ENCODE results near the gene JARID2. TPM values are rescaled to one million over a fixed set of nuclear protein-coding genes. Genes with fewer than 3 reads are reported as not detected.

Gene JARID2
- total and polyA plus RNA-seq, 7 donors, result 1.1 to 16.1 (median 4.9) TPM

DNA sequence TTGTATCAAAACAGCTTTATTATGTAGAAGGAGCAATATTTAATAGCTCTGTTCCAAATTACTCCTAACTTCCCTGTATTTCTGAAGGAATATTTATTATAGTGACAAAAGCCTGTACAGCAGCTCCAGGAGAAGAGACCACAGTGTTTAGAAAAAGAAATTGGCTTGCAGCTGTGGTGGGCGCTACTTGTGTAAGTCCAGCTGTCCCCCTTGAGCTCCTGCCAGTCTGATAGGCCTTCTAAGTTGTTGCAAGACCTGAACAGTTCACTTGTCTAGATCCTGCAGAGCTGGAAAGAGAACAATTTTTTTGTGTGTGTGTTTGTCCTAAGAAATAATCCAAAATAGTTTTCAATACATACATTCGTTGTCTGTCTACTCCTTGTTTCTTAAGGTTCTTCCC is 86.6 kb downstream of the JARID2 start:
- ATAC-seq, result no peak
- 64 to 73% (median 69%) methylated on average over 2 of the region's 2 CpGs for WGBS, 3 donors
- intact Hi-C loops (cut with DNase I), result no loop called here

GRCh38 chr6:15335385-15335784 is 89.5 kb downstream of the JARID2 start:
- DNase-seq (no peak), ATAC-seq (no peak)
- H3K36me3 ChIP-seq (ENCODE audit: insufficient read depth in 1 of 2, low read depth in 1 of 2), result no peaks in the 10 kb centered on the region
- H3K27ac ChIP-seq, result no peak overlapping the region
- H3K4me1 ChIP-seq, result peaks cover 39% of the 10 kb centered on the region
- no peak overlapping the region for H3K4me3 ChIP-seq
- TF ChIP-seq CTCF (IDR thresholded peaks at IDR 0.05), result no peak
- H3K27me3 ChIP-seq (ENCODE audit: insufficient read depth in 3 of 3, low read length in 2 of 3), result no peaks in the 10 kb centered on the region
- intact Hi-C loops (cut with DNase I), result no loop called here
- no peaks in the 10 kb centered on the region for H3K9me3 ChIP-seq

More for the DNA sequence above, 86.6 kb downstream of the JARID2 start:
- Histone ChIP-seq H3K9me3 (no peaks in the 10 kb centered on the region), H3K4me3 (no peak overlapping the region), H3K36me3 (ENCODE audit: insufficient read depth in 1 of 2, low read depth in 1 of 2) (no peaks in the 10 kb centered on the region), H3K27ac (no peak overlapping the region), H3K27me3 (ENCODE audit: insufficient read depth in 3 of 3, low read length in 2 of 3) (no peaks in the 10 kb centered on the region), H3K4me1 (peaks cover 46% of the 10 kb centered on the region)
- no peak for TF ChIP-seq CTCF (IDR thresholded peaks at IDR 0.05)
- DNase-seq, result no peak

GRCh38 chr6:15335916-15336315 is 90.0 kb downstream of the JARID2 start:
- Histone ChIP-seq H3K27me3 (ENCODE audit: insufficient read depth in 3 of 3, low read length in 2 of 3) (no peaks in the 10 kb centered on the region), H3K4me3 (no peak overlapping the region), H3K4me1 (peaks cover 37% of the 10 kb centered on the region), H3K27ac (no peak overlapping the region), H3K9me3 (no peaks in the 10 kb centered on the region), H3K36me3 (ENCODE audit: insufficient read depth in 1 of 2, low read depth in 1 of 2) (no peaks in the 10 kb centered on the region)
- DNase-seq, result no peak
- intact Hi-C loops (cut with DNase I), result no loop called here
- 88 to 91% (median 89%) methylated on average over 4 of the region's 4 CpGs for WGBS, 3 donors
- no peak for TF ChIP-seq CTCF (IDR thresholded peaks at IDR 0.05)
- ATAC-seq, result no peak

- no peaks in the 10 kb centered on the region for H3K36me3 ChIP-seq (ENCODE audit: insufficient read depth in 1 of 2, low read depth in 1 of 2)
- no peak for DNase-seq
- TF ChIP-seq CTCF (IDR thresholded peaks at IDR 0.05), result no peak
- H3K27me3 ChIP-seq (ENCODE audit: insufficient read depth in 3 of 3, low read length in 2 of 3), result no peaks in the 10 kb centered on the region
- H3K9me3 ChIP-seq, result no peaks in the 10 kb centered on the region
- 55 to 66% (median 55%) methylated on average over 9 of the region's 9 CpGs for WGBS, 3 donors
- ATAC-seq, result no peak
- no peak overlapping the region for H3K27ac ChIP-seq
- peaks cover 38% of the 10 kb centered on the region for H3K4me1 ChIP-seq
- H3K4me3 ChIP-seq, result no peak overlapping the region
- intact Hi-C loops (cut with DNase I), result no loop called here
Measured at GRCh38 chr6:15336900-15337560, 91.2 kb downstream of the JARID2 start.

GRCh38 chr6:15337582-15337981 is 91.7 kb downstream of the JARID2 start:
- intact Hi-C loops (cut with DNase I), result no loop called here
- Histone ChIP-seq H3K4me1 (peaks cover 36% of the 10 kb centered on the region), H3K27ac (no peak overlapping the region), H3K27me3 (ENCODE audit: insufficient read depth in 3 of 3, low read length in 2 of 3) (no peaks in the 10 kb centered on the region), H3K4me3 (no peak overlapping the region), H3K36me3 (ENCODE audit: insufficient read depth in 1 of 2, low read depth in 1 of 2) (no peaks in the 10 kb centered on the region), H3K9me3 (no peaks in the 10 kb centered on the region)
- ATAC-seq (no peak), DNase-seq (no peak)
- WGBS, 3 donors, result 88 to 94% (median 93%) methylated on average over 3 of the region's 3 CpGs
- TF ChIP-seq CTCF (IDR thresholded peaks at IDR 0.05), result no peak
